ENCODE data around the gene FAM222A. TPM values are rescaled to one million over a fixed set of nuclear protein-coding genes. Genes with fewer than 3 reads are reported as not detected.

FAM222A gene
- total RNA-seq, 3 donors from 2014 or later (not counting 1 experiment from before 2014, with no cell fraction given) = 3.1 to 6.6 (median 4.0) TPM

DNA sequence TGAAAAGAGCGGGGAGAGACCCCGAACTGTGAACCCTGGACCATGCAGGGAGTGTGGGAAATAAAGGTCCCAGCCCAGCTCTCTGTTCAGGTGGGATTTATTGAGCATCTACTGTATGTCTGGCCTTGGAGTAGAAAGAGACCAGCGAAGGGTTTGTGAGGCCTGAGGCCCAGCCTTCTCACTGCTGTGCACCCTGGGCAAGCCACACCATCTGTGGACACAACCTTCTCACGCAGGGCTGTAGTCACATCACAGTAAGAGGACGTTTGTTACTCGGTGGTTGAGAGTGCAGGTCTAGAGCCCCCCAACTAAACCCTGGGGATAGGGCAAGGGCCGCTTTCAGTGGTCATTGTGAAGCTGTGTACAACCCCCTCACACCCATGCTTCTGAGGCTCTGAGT, 18.2 kb downstream of the FAM222A start:
- DNase-seq = no peak
- 87% methylated on average over 6 of the region's 7 CpGs for WGBS (ENCODE audit: insufficient coverage)
- Histone ChIP-seq H3K4me3 (ENCODE audit: low read length) (no peak overlapping the region), H3K36me3 (ENCODE audit: control insufficient read depth, insufficient read depth, low read length) (no peaks in the 10 kb centered on the region), H3K9me3 (ENCODE audit: control insufficient read depth, insufficient read depth, low read length) (no peaks in the 10 kb centered on the region), H3K4me1 (ENCODE audit: control insufficient read depth, insufficient read depth, low read length) (no peaks in the 10 kb centered on the region), H3K27ac (ENCODE audit: low read length) (no peak overlapping the region), H3K27me3 (ENCODE audit: control insufficient read depth, insufficient read depth, low read length) (peaks cover 2% of the 10 kb centered on the region)
- no peak for ATAC-seq
- Mint-ChIP-seq H3K9me3 (no peaks in the 10 kb centered on the region), H3K4me3 (no peak overlapping the region), H3K4me1 (no peaks in the 10 kb centered on the region), H3K36me3 (no peaks in the 10 kb centered on the region), H3K27me3 (ENCODE audit: low read depth in 2 of 2) (peaks cover 20 to 23% of the 10 kb centered on the region in 2 donors), H3K27ac (no peak overlapping the region)
- intact Hi-C loops (cut with micrococcal nuclease) = no loop called here
- TF ChIP-seq, protein P1, sequence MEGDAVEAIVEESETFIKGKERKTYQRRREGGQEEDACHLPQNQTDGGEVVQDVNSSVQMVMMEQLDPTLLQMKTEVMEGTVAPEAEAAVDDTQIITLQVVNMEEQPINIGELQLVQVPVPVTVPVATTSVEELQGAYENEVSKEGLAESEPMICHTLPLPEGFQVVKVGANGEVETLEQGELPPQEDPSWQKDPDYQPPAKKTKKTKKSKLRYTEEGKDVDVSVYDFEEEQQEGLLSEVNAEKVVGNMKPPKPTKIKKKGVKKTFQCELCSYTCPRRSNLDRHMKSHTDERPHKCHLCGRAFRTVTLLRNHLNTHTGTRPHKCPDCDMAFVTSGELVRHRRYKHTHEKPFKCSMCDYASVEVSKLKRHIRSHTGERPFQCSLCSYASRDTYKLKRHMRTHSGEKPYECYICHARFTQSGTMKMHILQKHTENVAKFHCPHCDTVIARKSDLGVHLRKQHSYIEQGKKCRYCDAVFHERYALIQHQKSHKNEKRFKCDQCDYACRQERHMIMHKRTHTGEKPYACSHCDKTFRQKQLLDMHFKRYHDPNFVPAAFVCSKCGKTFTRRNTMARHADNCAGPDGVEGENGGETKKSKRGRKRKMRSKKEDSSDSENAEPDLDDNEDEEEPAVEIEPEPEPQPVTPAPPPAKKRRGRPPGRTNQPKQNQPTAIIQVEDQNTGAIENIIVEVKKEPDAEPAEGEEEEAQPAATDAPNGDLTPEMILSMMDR (IDR thresholded peaks at IDR 0.05) = no peak

- no peak overlapping the region for H3K4me3 ChIP-seq (ENCODE audit: low read length)
- peaks cover 2% of the 10 kb centered on the region for H3K27me3 ChIP-seq (ENCODE audit: control insufficient read depth, insufficient read depth, low read length)
- no peak overlapping the region for H3K4me3 Mint-ChIP-seq
- no peaks in the 10 kb centered on the region for H3K9me3 Mint-ChIP-seq
- 93% methylated on average over 18 of the region's 21 CpGs for WGBS (ENCODE audit: insufficient coverage)
- H3K27ac ChIP-seq (ENCODE audit: low read length) = no peak overlapping the region
- H3K9me3 ChIP-seq (ENCODE audit: control insufficient read depth, insufficient read depth, low read length) = no peaks in the 10 kb centered on the region
- no peaks in the 10 kb centered on the region for H3K4me1 Mint-ChIP-seq
- no peak for ATAC-seq
- H3K27me3 Mint-ChIP-seq (ENCODE audit: low read depth in 2 of 2) = peaks cover 20 to 23% of the 10 kb centered on the region in 2 donors
- no peaks in the 10 kb centered on the region for H3K4me1 ChIP-seq (ENCODE audit: control insufficient read depth, insufficient read depth, low read length)
- H3K27ac Mint-ChIP-seq = no peak overlapping the region
- H3K36me3 ChIP-seq (ENCODE audit: control insufficient read depth, insufficient read depth, low read length) = no peaks in the 10 kb centered on the region
- intact Hi-C loops (cut with micrococcal nuclease) = no loop called here
- TF ChIP-seq, protein P1 (IDR thresholded peaks at IDR 0.05) = no peak
- DNase-seq = no peak
- H3K36me3 Mint-ChIP-seq = no peaks in the 10 kb centered on the region
Observed at GRCh38 chr12:109732321-109733305, 19.0 kb downstream of the FAM222A start.

- no peak for DNase-seq
- H3K27me3 ChIP-seq (ENCODE audit: control insufficient read depth, insufficient read depth, low read length) = peaks cover 2% of the 10 kb centered on the region
Observed at GRCh38 chr12:109734219-109735000, 20.8 kb downstream of the FAM222A start.

More at GRCh38 chr12:109734219-109735000, 20.8 kb downstream of the FAM222A start:
- Histone ChIP-seq H3K27ac (ENCODE audit: low read length) (no peak overlapping the region), H3K9me3 (ENCODE audit: control insufficient read depth, insufficient read depth, low read length) (no peaks in the 10 kb centered on the region), H3K36me3 (ENCODE audit: control insufficient read depth, insufficient read depth, low read length) (no peaks in the 10 kb centered on the region), H3K4me1 (ENCODE audit: control insufficient read depth, insufficient read depth, low read length) (no peaks in the 10 kb centered on the region), H3K4me3 (ENCODE audit: low read length) (no peak overlapping the region)
- Mint-ChIP-seq H3K4me1 (no peaks in the 10 kb centered on the region), H3K4me3 (no peak overlapping the region), H3K27ac (no peak overlapping the region), H3K9me3 (no peaks in the 10 kb centered on the region), H3K27me3 (ENCODE audit: low read depth in 2 of 2) (peaks cover 20 to 23% of the 10 kb centered on the region in 2 donors), H3K36me3 (no peaks in the 10 kb centered on the region)
- no peak for ATAC-seq
- WGBS (ENCODE audit: insufficient coverage) = 24% methylated on average over 20 of the region's 22 CpGs
- TF ChIP-seq, protein P1 (IDR thresholded peaks at IDR 0.05) = no peak
- intact Hi-C loops (cut with micrococcal nuclease) = no loop called here

Measured in natural killer cell (primary cell).